SK-N-SH (cell line): ENCODE measurements around the gene RAB3A. TPM values are rescaled to one million over a fixed set of nuclear protein-coding genes. Genes with fewer than 3 reads are reported as not detected.
A peak's percentile ranks its signal among the peaks of the same experiment; 100 is the strongest.

Experiments used
- CTCF ChIA-PET: fragments of 300-600, 350-600 bp; formaldehyde crosslinking; extraction: SDS; loops from one replicate; lab custom pipeline; 2021; lab: Yijun Ruan, JAX
- POLR2A ChIA-PET: fragments of 350-600 bp; sonication (Branson Sonifier 250); formaldehyde crosslinking; extraction: SDS; loops from one replicate; lab custom pipeline; 2020; ENCODE audit warnings: antibody characterized with exemption, inconsistent platforms; lab: Yijun Ruan, JAX
- DNase-seq: peaks from one replicate; pipeline ENCODE4 v3.0.0; 2012
- H2AFZ ChIP-seq: fragments of 200-600 bp; sonication (generic); 2 replicates; pipeline ENCODE4 v1.8.1; 2016; ENCODE audit warnings: antibody characterized with exemption, mild to moderate bottlenecking, low read depth
- H3F3A ChIP-seq: fragments of 200-600 bp; sonication (generic); replicated peaks from 2 replicates; pipeline ENCODE3; 2016; ENCODE audit warnings: antibody characterized with exemption, mild to moderate bottlenecking; ENCODE audit not compliant: insufficient read depth
- H3K27ac ChIP-seq, 2 experiments: fragments of 200-500 bp in 1 of 2; fragments of 200-600 bp in 1 of 2; sonication (Bioruptor generic) in 1 of 2; sonication (generic), shearing (Covaris generic) in 1 of 2; 2 replicates each; pipeline versions ENCODE4 v1.5.1 to v1.6.1; 2014 to 2016; ENCODE audit warnings: low read depth in 2 of 2, inconsistent platforms in 1 of 2, low read length in 1 of 2, mild to moderate bottlenecking in 1 of 2, mixed read lengths in 1 of 2
- H3K27me3 ChIP-seq: fragments of 200-600 bp; sonication (generic), shearing (Covaris generic); 2 replicates; pipeline ENCODE4 v1.6.1; 2016; ENCODE audit warnings: mixed run types; ENCODE audit not compliant: insufficient read depth
- H3K36me3 ChIP-seq, 2 experiments: fragments of 200-500 bp in 1 of 2; fragments of 200-600 bp in 1 of 2; sonication (Bioruptor generic) in 1 of 2; sonication (generic) in 1 of 2; replicated peaks in 1 of 2; 2 replicates each; pipeline versions ENCODE3 to v1.5.1; 2014 to 2016; ENCODE audit warnings: low read length in 1 of 2, mild to moderate bottlenecking in 1 of 2; ENCODE audit not compliant: insufficient read depth in 2 of 2, control insufficient read depth in 1 of 2
- H3K4me1 ChIP-seq, 2 experiments: fragments of 200-500 bp in 1 of 2; fragments of 200-600 bp in 1 of 2; sonication (Bioruptor generic) in 1 of 2; sonication (generic), shearing (Covaris generic) in 1 of 2; 2 replicates each; pipeline versions ENCODE4 v1.5.1 to v1.6.1; 2014 to 2016; ENCODE audit warnings: low read depth in 1 of 2, low read length in 1 of 2, mixed run types in 1 of 2; ENCODE audit not compliant: insufficient read depth in 2 of 2, control insufficient read depth in 1 of 2
- H3K4me2 ChIP-seq: fragments of 200-600 bp; sonication (generic), shearing (Covaris generic); 2 replicates; pipeline ENCODE4 v1.6.1; 2017; ENCODE audit warnings: mixed run types
- H3K4me3 ChIP-seq, 2 experiments: fragments of 200-500 bp in 1 of 2; fragments of 200-600 bp in 1 of 2; sonication (Bioruptor generic) in 1 of 2; sonication (generic), shearing (Covaris generic) in 1 of 2; 2 replicates each; pipeline versions ENCODE4 v1.5.1 to v1.8.1; 2014 to 2016; ENCODE audit warnings: low read depth in 2 of 2, inconsistent platforms in 1 of 2, low read length in 1 of 2, mild to moderate bottlenecking in 1 of 2, mixed read lengths in 1 of 2, moderate library complexity in 1 of 2
- H3K79me2 ChIP-seq: fragments of 200-600 bp; sonication (generic); 2 replicates; pipeline ENCODE4 v1.8.1; 2017; ENCODE audit warnings: mild to moderate bottlenecking; ENCODE audit not compliant: insufficient read depth
- H3K9ac ChIP-seq: fragments of 200-600 bp; sonication (generic); 2 replicates; pipeline ENCODE4 v1.6.1; 2017; ENCODE audit warnings: mixed run types
- H3K9me2 ChIP-seq: fragments of 200-600 bp; sonication (generic); 2 replicates; pipeline ENCODE4 v1.6.1; 2017; ENCODE audit warnings: mixed run types
- H3K9me3 ChIP-seq: fragments of 200-600 bp; sonication (generic); 2 replicates; pipeline ENCODE4 v1.6.1; 2017; ENCODE audit warnings: mixed run types, mild to moderate bottlenecking, moderate library complexity
- H4K20me1 ChIP-seq: fragments of 200-600 bp; sonication (generic); 2 replicates; pipeline ENCODE4 v1.6.1; 2017; ENCODE audit warnings: mild to moderate bottlenecking, mixed run types; ENCODE audit not compliant: insufficient read depth
- CHD2 ChIP-seq: fragments of 150-350 bp; IDR thresholded peaks from 2 replicates; pipeline ENCODE4 v1.6.1; 2018; ENCODE audit warnings: low read length; ENCODE audit not compliant: partially characterized antibody
- ELF1 ChIP-seq: IDR thresholded peaks from 2 replicates; pipeline ENCODE4 v1.4.0; 2012
- FOXM1 ChIP-seq: IDR thresholded peaks from 2 replicates; pipeline ENCODE4 v1.4.0; 2012; ENCODE audit warnings: low read depth, mild to moderate bottlenecking
- GATA2 ChIP-seq: sonication (generic); formaldehyde crosslinking; IDR thresholded peaks from 2 replicates; pipeline ENCODE4 v1.5.0; 2020; ENCODE audit warnings: mild to moderate bottlenecking, missing genetic modification reagents
- NFIC ChIP-seq: IDR thresholded peaks from 2 replicates; pipeline ENCODE4 v1.4.0; 2012; ENCODE audit warnings: borderline replicate concordance
- RCOR1 ChIP-seq: fragments of 150-350 bp; IDR thresholded peaks from 2 replicates; pipeline ENCODE4 v1.6.1; 2017; ENCODE audit warnings: antibody characterized with exemption, low read length
- TAF1 ChIP-seq: IDR thresholded peaks from 2 replicates; pipeline ENCODE4 v1.6.1; 2012; ENCODE audit warnings: low read depth, mild to moderate bottlenecking, low read length, moderate library complexity, borderline replicate concordance
- WGBS: methylation state at CpG from one replicate; pipeline ENCODE4 v1.1.6; 2017; ENCODE audit warnings: low lambda C conversion rate; 5-methylcytosine and 5-hydroxymethylcytosine counted together
- polyA plus RNA-seq, 3 experiments: library from polyadenylated mRNA; depleted of rRNA; stranded (reverse); fragments of >200 nt; gene quantifications; 2 replicates each; pipeline ENCODE4 v1.2.3, GENCODE V29; 2012

Gene RAB3A
- polyA plus RNA-seq, 1 of the 3 experiments (the other 2 are of a cell fraction) = 9.7 TPM

GRCh38 chr19:18224525-18225354, 20.9 kb upstream of the RAB3A start:
- H3K4me1 ChIP-seq = peaks cover 0 to 19% of the 10 kb centered on the region in 2 experiments; a peak in 1 of 4 replicates
- H3K4me3 ChIP-seq = peak overlapping the region; percentile 55 to 59
- H3F3A ChIP-seq = no peaks in the 10 kb centered on the region
- WGBS = 6% methylated on average over 38 of the region's 81 CpGs
- H4K20me1 ChIP-seq = no peaks in the 10 kb centered on the region
- H3K4me2 ChIP-seq = peak overlapping the region; percentile 82
- H3K9me3 ChIP-seq = no peaks in the 10 kb centered on the region
- no peaks in the 10 kb centered on the region for H3K9me2 ChIP-seq
- ChIA-PET POLR2A (interaction anchor here (1.2 to 1.5 kb wide), 2 partner anchors 9 to 51 kb away, joined by 3 to 7 read pairs; no protein-coding TSS in a partner anchor), CTCF (interaction anchor here (0.6 to 9.4 kb wide), 8 partner anchors 8 to 55 kb away, joined by 3 to 81 read pairs (median 12); partner anchors contain the start of gene MPV17L2)
- TF ChIP-seq CHD2 (peak; percentile 25), TAF1 (no peak)
- peak overlapping the region; percentile 36; the same call in 1 of the 2 replicates for H3K9ac ChIP-seq
- no peaks in the 10 kb centered on the region for H3K27me3 ChIP-seq
- H3K27ac ChIP-seq = peak overlapping the region in 1 of 2 experiments; percentile 62; a peak in 1 of 4 replicates
- peak overlapping the region; percentile 96 for H2AFZ ChIP-seq
- peak; percentile 99 for DNase-seq
- no peaks in the 10 kb centered on the region for H3K79me2 ChIP-seq
- H3K36me3 ChIP-seq = no peaks in the 10 kb centered on the region

- no peak overlapping the region for H3K9ac ChIP-seq
- DNase-seq = peak; percentile 89
- H4K20me1 ChIP-seq = no peaks in the 10 kb centered on the region
- WGBS = 18% methylated on average over 18 of the region's 39 CpGs
- no peaks in the 10 kb centered on the region for H3K9me2 ChIP-seq
- H3K9me3 ChIP-seq = no peaks in the 10 kb centered on the region
- H3K4me1 ChIP-seq = peaks cover 0 to 19% of the 10 kb centered on the region in 2 experiments; a peak in 1 of 4 replicates
- peak overlapping the region; percentile 84; the same call in 1 of the 2 replicates for H2AFZ ChIP-seq
- no peak for TF ChIP-seq ELF1
- TF ChIP-seq, all 33 proteins: peak for 0
- Histone ChIP-seq H3F3A (no peaks in the 10 kb centered on the region), H3K4me2 (peak overlapping the region; percentile 82), H3K27ac (peak overlapping the region in 1 of 2 experiments; percentile 62; a peak in 1 of 4 replicates), H3K79me2 (no peaks in the 10 kb centered on the region), H3K27me3 (no peaks in the 10 kb centered on the region), H3K4me3 (peak overlapping the region; percentile 55 to 59), H3K36me3 (no peaks in the 10 kb centered on the region)
- CTCF ChIA-PET = interaction anchor here (0.7 to 9.4 kb wide), 6 partner anchors 8 to 1763 kb away, joined by 3 to 81 read pairs (median 32); partner anchors contain the start of gene MPV17L2
- POLR2A ChIA-PET = interaction anchor here (1.2 to 1.5 kb wide), 2 partner anchors 9 to 51 kb away, joined by 3 to 7 read pairs; no protein-coding TSS in a partner anchor
Measured at GRCh38 chr19:18223860-18224524, 20.1 kb upstream of the RAB3A start.

DNA sequence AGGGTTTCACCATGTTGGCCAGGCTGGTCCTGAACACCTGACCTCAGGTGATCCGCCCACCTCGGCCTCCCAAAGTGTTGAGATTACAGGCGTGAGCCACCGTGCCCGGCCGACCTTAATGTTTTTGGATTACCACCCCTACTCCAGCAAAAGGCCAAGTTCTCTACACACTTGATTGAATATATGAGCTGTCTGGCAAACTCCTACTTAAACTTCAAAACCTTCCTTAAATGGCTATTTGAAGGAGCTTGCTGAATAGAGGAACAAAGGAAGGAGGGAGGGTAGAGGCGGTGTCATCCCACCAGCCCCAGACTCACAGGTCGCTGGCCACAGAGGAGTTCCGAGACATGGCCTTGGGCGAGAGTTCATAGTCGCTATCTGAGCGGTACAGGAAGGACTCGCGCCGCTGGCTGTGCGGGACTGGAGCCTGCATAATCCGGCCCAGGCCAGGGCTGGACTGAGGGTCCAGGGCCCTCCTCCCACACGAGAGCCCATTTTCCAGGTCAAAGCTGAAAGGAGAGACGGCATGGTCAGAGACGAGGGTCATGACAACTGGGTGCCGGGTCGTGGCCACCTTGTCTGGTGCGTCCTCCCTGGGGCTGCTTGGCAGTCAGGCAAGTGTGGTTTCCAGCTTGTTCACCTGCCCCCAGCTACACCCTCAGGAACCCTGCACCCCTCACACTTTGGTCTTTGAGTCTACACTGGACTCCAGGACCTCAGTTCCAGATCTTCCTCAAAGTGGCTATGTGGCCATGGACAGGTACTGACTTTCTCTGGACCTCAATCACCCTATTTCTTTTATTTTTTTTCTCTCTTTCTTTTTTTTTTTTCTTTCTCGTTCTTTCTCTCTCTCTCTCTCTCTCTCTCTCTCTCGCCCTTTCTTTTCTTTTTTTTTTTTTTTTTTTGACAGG, 18.2 kb upstream of the RAB3A start:
- no peaks in the 10 kb centered on the region for H3K9me2 ChIP-seq
- H3K4me1 ChIP-seq = peaks cover 0 to 19% of the 10 kb centered on the region in 2 experiments; a peak in 1 of 4 replicates
- no peak overlapping the region for H3K27ac ChIP-seq
- H3K27me3 ChIP-seq = no peaks in the 10 kb centered on the region
- H2AFZ ChIP-seq = no peak overlapping the region
- DNase-seq = no peak
- H3K79me2 ChIP-seq = no peaks in the 10 kb centered on the region
- 77% methylated on average over 24 of the region's 25 CpGs for WGBS
- no peaks in the 10 kb centered on the region for H4K20me1 ChIP-seq
- no peak overlapping the region for H3K4me2 ChIP-seq
- no peaks in the 10 kb centered on the region for H3K36me3 ChIP-seq
- H3K9me3 ChIP-seq = no peaks in the 10 kb centered on the region
- TF ChIP-seq CHD2 (no peak), FOXM1 (no peak), GATA2 (CRISPR knock-in tag) (no peak), NFIC (no peak), RCOR1 (no peak)
- ChIA-PET POLR2A (no interaction called here), CTCF (interaction anchor here (1.0 to 9.4 kb wide), 7 partner anchors 10 to 104 kb away, joined by 3 to 81 read pairs (median 17); a partner anchor contains a TSS)
- no peak overlapping the region for H3K4me3 ChIP-seq
- H3K9ac ChIP-seq = no peak overlapping the region
- H3F3A ChIP-seq = no peaks in the 10 kb centered on the region
